Measurements from ENCODE around the gene SPATA21.

SPATA21 gene

GRCh38 chr1:16446116-16446515 is 8.9 kb upstream of the SPATA21 start:
- H3K4me3 ChIP-seq (ENCODE audit: low read depth, low read length), result no peak overlapping the region
- no peak for TF ChIP-seq CTCF (IDR thresholded peaks at IDR 0.05; ENCODE audit: borderline replicate concordance, insufficient read depth, low read depth, low read length)

- TF ChIP-seq CTCF (IDR thresholded peaks at IDR 0.05; ENCODE audit: borderline replicate concordance, insufficient read depth, low read depth, low read length), result no peak
- no peak overlapping the region for H3K4me3 ChIP-seq (ENCODE audit: low read depth, low read length)
These were observed 7.8 kb upstream of the SPATA21 start for GRCh38 chr1:16445052-16445451.

- no peak for TF ChIP-seq CTCF (IDR thresholded peaks at IDR 0.05; ENCODE audit: borderline replicate concordance, insufficient read depth, low read depth, low read length)
- H3K4me3 ChIP-seq (ENCODE audit: low read depth, low read length), result no peak overlapping the region
These were observed 6.9 kb upstream of the SPATA21 start for GRCh38 chr1:16443975-16444770.

GRCh38 chr1:16442941-16443340 is 5.7 kb upstream of the SPATA21 start:
- no peak overlapping the region for H3K4me3 ChIP-seq (ENCODE audit: low read depth, low read length)
- no peak for TF ChIP-seq CTCF (IDR thresholded peaks at IDR 0.05; ENCODE audit: borderline replicate concordance, insufficient read depth, low read depth, low read length)

GRCh38 chr1:16442265-16442664 is 5.0 kb upstream of the SPATA21 start:
- no peak overlapping the region for H3K4me3 ChIP-seq (ENCODE audit: low read depth, low read length)
- no peak for TF ChIP-seq CTCF (IDR thresholded peaks at IDR 0.05; ENCODE audit: borderline replicate concordance, insufficient read depth, low read depth, low read length)

GRCh38 chr1:16441282-16441665 is 4.0 kb upstream of the SPATA21 start:
- H3K4me3 ChIP-seq (ENCODE audit: low read depth, low read length), result peak overlapping the region; percentile 85
- TF ChIP-seq CTCF (IDR thresholded peaks at IDR 0.05; ENCODE audit: borderline replicate concordance, insufficient read depth, low read depth, low read length), result no peak

All from GM12875 (cell line).